Measurements from ENCODE around the gene CENPS. TPM values are rescaled to one million over a fixed set of nuclear protein-coding genes. Genes with fewer than 3 reads are reported as not detected.
A peak's percentile ranks its signal among the peaks of the same experiment; 100 is the strongest.
"Not testable (repeated sequence)": the region's sequence is repeated elsewhere in the genome, so short reads cannot be mapped to it uniquely, and the experiment has no call there.

CENPS gene
- total RNA-seq, 1 donor from 2014 or later: 9.8 TPM

- H3K9me3 Mint-ChIP-seq (ENCODE audit: unreplicated experiment): no peaks in the 10 kb centered on the region
Observed at GRCh38 chr1:10472220-10473144, 42.2 kb downstream of the CENPS start, which contains the start of gene DFFA. Gene DFFA, minus strand, starts transcription at chr1:10472529. Its CDS starts 71 bp downstream, at chr1:10472458.

GRCh38 chr1:10473145-10473765 lies 43.0 kb downstream of the CENPS start:
- H3K27ac Mint-ChIP-seq (ENCODE audit: unreplicated experiment): no peak overlapping the region
- peak overlapping the region; percentile 98 for H3K4me3 Mint-ChIP-seq (ENCODE audit: unreplicated experiment)

More at GRCh38 chr1:10472220-10473144, 42.2 kb downstream of the CENPS start, which contains the start of gene DFFA:
- peak; percentile 91 for DNase-seq (ENCODE audit: low spot score)
- peaks cover 3% of the 10 kb centered on the region for H3K27me3 Mint-ChIP-seq (ENCODE audit: unreplicated experiment)
- H3K27ac Mint-ChIP-seq (ENCODE audit: unreplicated experiment): peak within 1 kb of the TSS; percentile 90
- TF ChIP-seq, protein P1, sequence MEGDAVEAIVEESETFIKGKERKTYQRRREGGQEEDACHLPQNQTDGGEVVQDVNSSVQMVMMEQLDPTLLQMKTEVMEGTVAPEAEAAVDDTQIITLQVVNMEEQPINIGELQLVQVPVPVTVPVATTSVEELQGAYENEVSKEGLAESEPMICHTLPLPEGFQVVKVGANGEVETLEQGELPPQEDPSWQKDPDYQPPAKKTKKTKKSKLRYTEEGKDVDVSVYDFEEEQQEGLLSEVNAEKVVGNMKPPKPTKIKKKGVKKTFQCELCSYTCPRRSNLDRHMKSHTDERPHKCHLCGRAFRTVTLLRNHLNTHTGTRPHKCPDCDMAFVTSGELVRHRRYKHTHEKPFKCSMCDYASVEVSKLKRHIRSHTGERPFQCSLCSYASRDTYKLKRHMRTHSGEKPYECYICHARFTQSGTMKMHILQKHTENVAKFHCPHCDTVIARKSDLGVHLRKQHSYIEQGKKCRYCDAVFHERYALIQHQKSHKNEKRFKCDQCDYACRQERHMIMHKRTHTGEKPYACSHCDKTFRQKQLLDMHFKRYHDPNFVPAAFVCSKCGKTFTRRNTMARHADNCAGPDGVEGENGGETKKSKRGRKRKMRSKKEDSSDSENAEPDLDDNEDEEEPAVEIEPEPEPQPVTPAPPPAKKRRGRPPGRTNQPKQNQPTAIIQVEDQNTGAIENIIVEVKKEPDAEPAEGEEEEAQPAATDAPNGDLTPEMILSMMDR (IDR thresholded peaks at IDR 0.05; ENCODE audit: unreplicated experiment): no peak
- peaks cover 28% of the 10 kb centered on the region for H3K4me1 Mint-ChIP-seq (ENCODE audit: unreplicated experiment)
- H3K36me3 Mint-ChIP-seq (ENCODE audit: low read depth, unreplicated experiment): peaks cover 18% of the 10 kb centered on the region
- H3K4me3 Mint-ChIP-seq (ENCODE audit: unreplicated experiment): peak within 1 kb of the TSS; percentile 98

GRCh38 chr1:10474309-10474612 lies 44.0 kb downstream of the CENPS start:
- H3K27ac Mint-ChIP-seq (ENCODE audit: unreplicated experiment); H3K9me3 Mint-ChIP-seq (ENCODE audit: unreplicated experiment): not testable (repeated sequence)

More at GRCh38 chr1:10473145-10473765, 43.0 kb downstream of the CENPS start:
- peaks cover 28% of the 10 kb centered on the region for H3K4me1 Mint-ChIP-seq (ENCODE audit: unreplicated experiment)
- TF ChIP-seq, protein P1 (IDR thresholded peaks at IDR 0.05; ENCODE audit: unreplicated experiment): no peak
- no peaks in the 10 kb centered on the region for H3K9me3 Mint-ChIP-seq (ENCODE audit: unreplicated experiment)
- H3K36me3 Mint-ChIP-seq (ENCODE audit: low read depth, unreplicated experiment): peaks cover 10% of the 10 kb centered on the region
- peaks cover 3% of the 10 kb centered on the region for H3K27me3 Mint-ChIP-seq (ENCODE audit: unreplicated experiment)
- no peak for DNase-seq (ENCODE audit: low spot score)

GRCh38 chr1:10474613-10475507 lies 44.6 kb downstream of the CENPS start, which contains the start of gene PEX14:
Gene PEX14, plus strand, starts transcription at chr1:10474950. Its CDS starts 17 bp downstream, at chr1:10474967.
- Mint-ChIP-seq H3K27ac (ENCODE audit: unreplicated experiment) (peak within 1 kb of the TSS; percentile 74), H3K9me3 (ENCODE audit: unreplicated experiment) (no peaks in the 10 kb centered on the region), H3K27me3 (ENCODE audit: unreplicated experiment) (peaks cover 3% of the 10 kb centered on the region), H3K4me3 (ENCODE audit: unreplicated experiment) (peak within 1 kb of the TSS; percentile 98), H3K36me3 (ENCODE audit: low read depth, unreplicated experiment) (no peaks in the 10 kb centered on the region), H3K4me1 (ENCODE audit: unreplicated experiment) (peaks cover 28% of the 10 kb centered on the region)
- DNase-seq (ENCODE audit: low spot score): peak; percentile 85
- TF ChIP-seq, protein P1 (IDR thresholded peaks at IDR 0.05; ENCODE audit: unreplicated experiment): no peak

More at GRCh38 chr1:10474309-10474612, 44.0 kb downstream of the CENPS start:
- H3K4me1 Mint-ChIP-seq (ENCODE audit: unreplicated experiment): peaks cover 28% of the 10 kb centered on the region
- H3K27me3 Mint-ChIP-seq (ENCODE audit: unreplicated experiment); H3K36me3 Mint-ChIP-seq (ENCODE audit: low read depth, unreplicated experiment); DNase-seq (ENCODE audit: low spot score): not testable (repeated sequence)
- H3K4me3 Mint-ChIP-seq (ENCODE audit: unreplicated experiment): peak overlapping the region; percentile 90

- H3K27me3 Mint-ChIP-seq (ENCODE audit: unreplicated experiment): peaks cover 3% of the 10 kb centered on the region
- H3K36me3 Mint-ChIP-seq (ENCODE audit: low read depth, unreplicated experiment): no peaks in the 10 kb centered on the region
- TF ChIP-seq, protein P1 (IDR thresholded peaks at IDR 0.05; ENCODE audit: unreplicated experiment): no peak
- H3K27ac Mint-ChIP-seq (ENCODE audit: unreplicated experiment): peak overlapping the region; percentile 74
- H3K4me1 Mint-ChIP-seq (ENCODE audit: unreplicated experiment): peaks cover 28% of the 10 kb centered on the region
- H3K9me3 Mint-ChIP-seq (ENCODE audit: unreplicated experiment): no peaks in the 10 kb centered on the region
- H3K4me3 Mint-ChIP-seq (ENCODE audit: unreplicated experiment): peak overlapping the region; percentile 98
- DNase-seq (ENCODE audit: low spot score): no peak
Observed at GRCh38 chr1:10475510-10475909, 45.3 kb downstream of the CENPS start.

Data from endothelial cell (in vitro differentiated cells).